Measurements from ENCODE around the gene ZFAND3. TPM values are rescaled to one million over a fixed set of nuclear protein-coding genes. Genes with fewer than 3 reads are reported as not detected.

The ZFAND3 gene
- polyA plus RNA-seq, 1 of the 3 experiments (the other 2 are of a cell fraction): 16.7 TPM

- 100% methylated on average over 1 of the region's 1 CpG for WGBS (ENCODE audit: low lambda C conversion rate)
- Histone ChIP-seq H3K9me2 (no peaks in the 10 kb centered on the region), H3K4me1 (ENCODE audit: control insufficient read depth in 1 of 2, insufficient read depth in 2 of 2, low read depth in 1 of 2, low read length in 1 of 2) (peaks cover 5 to 10% of the 10 kb centered on the region in 2 experiments; a peak in 3 of 4 replicates)
These were observed 197.3 kb downstream of the ZFAND3 start for GRCh38 chr6:38016824-38017223.

GRCh38 chr6:38018755-38019165 lies 199.2 kb downstream of the ZFAND3 start:
- no peak overlapping the region for H3K4me2 ChIP-seq

More at GRCh38 chr6:38016824-38017223, 197.3 kb downstream of the ZFAND3 start:
- no peak overlapping the region for H3K9ac ChIP-seq
- ChIA-PET CTCF (interaction anchor here (1.2 to 2.1 kb wide), 3 partner anchors 17 to 38 kb away, joined by 3 to 7 read pairs (median 3); no protein-coding TSS in a partner anchor), POLR2A (interaction anchor here (0.5 kb wide), 1 partner anchor 37 kb away, joined by 4 read pairs; no protein-coding TSS in a partner anchor)
- no peaks in the 10 kb centered on the region for H3F3A ChIP-seq (replicated peaks; ENCODE audit: insufficient read depth)
- peaks cover 91% of the 10 kb centered on the region for H4K20me1 ChIP-seq (ENCODE audit: insufficient read depth)
- no peaks in the 10 kb centered on the region for H3K27me3 ChIP-seq (ENCODE audit: insufficient read depth)
- peaks cover 0 to under 1% of the 10 kb centered on the region in 2 experiments for H3K36me3 ChIP-seq (replicated peaks in 1 of 2; ENCODE audit: control insufficient read depth in 1 of 2, insufficient read depth in 2 of 2, low read length in 1 of 2)
- H3K27ac ChIP-seq (ENCODE audit: low read depth in 2 of 2, low read length in 1 of 2): no peak overlapping the region
- no peak for TF ChIP-seq FOSL2 (IDR thresholded peaks at IDR 0.05; ENCODE audit: borderline replicate concordance, low read depth)
- TF ChIP-seq EZH2phosphoT487 (IDR thresholded peaks at IDR 0.05; ENCODE audit: borderline replicate concordance, low read depth): no peak
- no peak for TF ChIP-seq USF2 (IDR thresholded peaks at IDR 0.05; ENCODE audit: borderline replicate concordance, low read depth, low read length)
- DNase-seq: no peak
- no peak overlapping the region for H3K4me2 ChIP-seq
- 0 out of 2 replicates have a peak, but pooled peaks cover 1% of the 10 kb centered on the region for H3K9me3 ChIP-seq
- peaks cover 72% of the 10 kb centered on the region for H3K79me2 ChIP-seq (ENCODE audit: insufficient read depth)
- no peak overlapping the region for H2AFZ ChIP-seq (ENCODE audit: low read depth)
- H3K4me3 ChIP-seq (ENCODE audit: low read depth in 2 of 2, low read length in 1 of 2): no peak overlapping the region

GRCh38 chr6:38020593-38020992 lies 201.1 kb downstream of the ZFAND3 start:
- POLR2A ChIA-PET: no interaction called here
- no peak overlapping the region for H2AFZ ChIP-seq (ENCODE audit: low read depth)
- no peaks in the 10 kb centered on the region for H3K27me3 ChIP-seq (ENCODE audit: insufficient read depth)
- no peaks in the 10 kb centered on the region for H3K9me2 ChIP-seq
- no peak for TF ChIP-seq MEF2A (IDR thresholded peaks at IDR 0.05; ENCODE audit: borderline replicate concordance, low read depth)
- TF ChIP-seq TCF12 (IDR thresholded peaks at IDR 0.05): no peak
- no peak for TF ChIP-seq RAD21 (IDR thresholded peaks at IDR 0.05; ENCODE audit: low read length)
- TF ChIP-seq EP300 (IDR thresholded peaks at IDR 0.05; ENCODE audit: borderline replicate concordance in 1 of 2, low read depth in 1 of 2, low read length in 1 of 2): peak in 1 of 2 experiments; percentile 14; a peak in 1 of 4 replicates
- peak; percentile 35; the same call in 1 of the 2 replicates for TF ChIP-seq GATA2 (CRISPR knock-in tag; IDR thresholded peaks at IDR 0.05)
- TF ChIP-seq MXI1 (IDR thresholded peaks at IDR 0.05; ENCODE audit: low read depth, low read length): peak; percentile 19; the same call in 1 of the 2 replicates
- TF ChIP-seq EZH2phosphoT487 (IDR thresholded peaks at IDR 0.05; ENCODE audit: borderline replicate concordance, low read depth): no peak
- H3K4me2 ChIP-seq: no peak overlapping the region
- peaks cover 0 to 4% of the 10 kb centered on the region in 2 experiments for H3K36me3 ChIP-seq (replicated peaks in 1 of 2; ENCODE audit: control insufficient read depth in 1 of 2, insufficient read depth in 2 of 2, low read length in 1 of 2)
- no peak overlapping the region for H3K9ac ChIP-seq
- H4K20me1 ChIP-seq (ENCODE audit: insufficient read depth): peaks cover 93% of the 10 kb centered on the region
- no peak overlapping the region for H3K4me3 ChIP-seq (ENCODE audit: low read depth in 2 of 2, low read length in 1 of 2)
- peaks cover 64% of the 10 kb centered on the region for H3K79me2 ChIP-seq (ENCODE audit: insufficient read depth)
- H3K9me3 ChIP-seq: no peaks in the 10 kb centered on the region
- WGBS (ENCODE audit: low lambda C conversion rate): 77% methylated on average over 2 of the region's 2 CpGs
- H3K4me1 ChIP-seq (ENCODE audit: control insufficient read depth in 1 of 2, insufficient read depth in 2 of 2, low read depth in 1 of 2, low read length in 1 of 2): peaks cover 5 to 10% of the 10 kb centered on the region in 2 experiments; a peak in 3 of 4 replicates
- H3K27ac ChIP-seq (ENCODE audit: low read depth in 2 of 2, low read length in 1 of 2): peak overlapping the region in 1 of 2 experiments; percentile 50; a peak in 2 of 4 replicates
- peak; percentile 14 for DNase-seq
- CTCF ChIA-PET: interaction anchor here (0.8 to 1.1 kb wide), 4 partner anchors 18 to 257 kb away, joined by 3 read pairs; no protein-coding TSS in a partner anchor
- peaks cover 9% of the 10 kb centered on the region for H3F3A ChIP-seq (replicated peaks; ENCODE audit: insufficient read depth)

More at GRCh38 chr6:38018755-38019165, 199.2 kb downstream of the ZFAND3 start:
- Histone ChIP-seq H3K9me3 (no peaks in the 10 kb centered on the region), H3K9ac (no peak overlapping the region), H3K4me1 (ENCODE audit: control insufficient read depth in 1 of 2, insufficient read depth in 2 of 2, low read depth in 1 of 2, low read length in 1 of 2) (peaks cover 5 to 10% of the 10 kb centered on the region in 2 experiments; a peak in 3 of 4 replicates), H3K9me2 (no peaks in the 10 kb centered on the region), H2AFZ (ENCODE audit: low read depth) (no peak overlapping the region), H4K20me1 (ENCODE audit: insufficient read depth) (peaks cover 90% of the 10 kb centered on the region), H3K27ac (ENCODE audit: low read depth in 2 of 2, low read length in 1 of 2) (no peak overlapping the region), H3F3A (replicated peaks; ENCODE audit: insufficient read depth) (no peaks in the 10 kb centered on the region), H3K4me3 (ENCODE audit: low read depth in 2 of 2, low read length in 1 of 2) (no peak overlapping the region), H3K27me3 (ENCODE audit: insufficient read depth) (no peaks in the 10 kb centered on the region), H3K79me2 (ENCODE audit: insufficient read depth) (peaks cover 72% of the 10 kb centered on the region), H3K36me3 (replicated peaks in 1 of 2; ENCODE audit: control insufficient read depth in 1 of 2, insufficient read depth in 2 of 2, low read length in 1 of 2) (no peaks in the 10 kb centered on the region)
- ChIA-PET POLR2A (no interaction called here), CTCF (no interaction called here)
- DNase-seq: no peak
- TF ChIP-seq SMC3 (IDR thresholded peaks at IDR 0.05; ENCODE audit: low read depth, low read length) (no peak), FOSL2 (IDR thresholded peaks at IDR 0.05; ENCODE audit: borderline replicate concordance, low read depth) (no peak), RAD21 (IDR thresholded peaks at IDR 0.05; ENCODE audit: low read length) (0 out of 2 replicates have a peak, but pooled peaks have one; percentile 10)
- WGBS (ENCODE audit: low lambda C conversion rate): 94% methylated on average over 2 of the region's 2 CpGs

Measured in SK-N-SH (cell line).